ENCODE data around the gene KBTBD12. TPM values are rescaled to one million over a fixed set of nuclear protein-coding genes. Genes with fewer than 3 reads are reported as not detected.
"Not testable (repeated sequence)": the region's sequence is repeated elsewhere in the genome, so short reads cannot be mapped to it uniquely, and the experiment has no call there.

KBTBD12 gene
- total RNA-seq, 1 donor from 2014 or later = not detected

GRCh38 chr3:127903611-127904375, 11.2 kb upstream of the KBTBD12 start:
- no peak for DNase-seq (ENCODE audit: low spot score)
- H3K9me3 Mint-ChIP-seq (ENCODE audit: low read depth) = no peaks in the 10 kb centered on the region
- peaks cover 3% of the 10 kb centered on the region for H3K27me3 Mint-ChIP-seq (ENCODE audit: low read depth)
- H3K4me3 Mint-ChIP-seq (ENCODE audit: unreplicated experiment) = no peak overlapping the region
- no peaks in the 10 kb centered on the region for H3K4me1 Mint-ChIP-seq (ENCODE audit: low read depth)
- no peak overlapping the region for H3K27ac Mint-ChIP-seq (ENCODE audit: unreplicated experiment)
- no peak for TF ChIP-seq CTCF (IDR thresholded peaks at IDR 0.05)
- no peaks in the 10 kb centered on the region for H3K36me3 Mint-ChIP-seq (ENCODE audit: low read depth)

- peaks cover 3% of the 10 kb centered on the region for H3K27me3 Mint-ChIP-seq (ENCODE audit: low read depth)
- H3K27ac Mint-ChIP-seq (ENCODE audit: unreplicated experiment) = no peak overlapping the region
- no peaks in the 10 kb centered on the region for H3K36me3 Mint-ChIP-seq (ENCODE audit: low read depth)
- H3K4me1 Mint-ChIP-seq (ENCODE audit: low read depth) = no peaks in the 10 kb centered on the region
- no peak for DNase-seq (ENCODE audit: low spot score)
- no peak for TF ChIP-seq CTCF (IDR thresholded peaks at IDR 0.05)
- no peak overlapping the region for H3K4me3 Mint-ChIP-seq (ENCODE audit: unreplicated experiment)
- no peaks in the 10 kb centered on the region for H3K9me3 Mint-ChIP-seq (ENCODE audit: low read depth)
These were observed 9.5 kb upstream of the KBTBD12 start for GRCh38 chr3:127905556-127905955.

- not testable (repeated sequence) for H3K27ac Mint-ChIP-seq (ENCODE audit: unreplicated experiment); H3K4me3 Mint-ChIP-seq (ENCODE audit: unreplicated experiment); H3K36me3 Mint-ChIP-seq (ENCODE audit: low read depth); H3K9me3 Mint-ChIP-seq (ENCODE audit: low read depth); DNase-seq (ENCODE audit: low spot score); H3K27me3 Mint-ChIP-seq (ENCODE audit: low read depth); H3K4me1 Mint-ChIP-seq (ENCODE audit: low read depth)
These were observed 8.4 kb upstream of the KBTBD12 start for GRCh38 chr3:127906653-127907052.

GRCh38 chr3:127908202-127908601, 6.8 kb upstream of the KBTBD12 start:
- no peaks in the 10 kb centered on the region for H3K27me3 Mint-ChIP-seq (ENCODE audit: low read depth)
- no peaks in the 10 kb centered on the region for H3K36me3 Mint-ChIP-seq (ENCODE audit: low read depth)
- peaks cover 14% of the 10 kb centered on the region for H3K4me1 Mint-ChIP-seq (ENCODE audit: low read depth)
- DNase-seq (ENCODE audit: low spot score) = no peak
- no peak for TF ChIP-seq CTCF (IDR thresholded peaks at IDR 0.05)
- H3K27ac Mint-ChIP-seq (ENCODE audit: unreplicated experiment) = no peak overlapping the region
- no peak overlapping the region for H3K4me3 Mint-ChIP-seq (ENCODE audit: unreplicated experiment)
- no peaks in the 10 kb centered on the region for H3K9me3 Mint-ChIP-seq (ENCODE audit: low read depth)

- H3K27me3 Mint-ChIP-seq (ENCODE audit: low read depth) = no peaks in the 10 kb centered on the region
- no peak for DNase-seq (ENCODE audit: low spot score)
- H3K36me3 Mint-ChIP-seq (ENCODE audit: low read depth) = no peaks in the 10 kb centered on the region
- TF ChIP-seq CTCF (IDR thresholded peaks at IDR 0.05) = no peak
- no peak overlapping the region for H3K27ac Mint-ChIP-seq (ENCODE audit: unreplicated experiment)
- peaks cover 14% of the 10 kb centered on the region for H3K4me1 Mint-ChIP-seq (ENCODE audit: low read depth)
- H3K9me3 Mint-ChIP-seq (ENCODE audit: low read depth) = no peaks in the 10 kb centered on the region
- no peak overlapping the region for H3K4me3 Mint-ChIP-seq (ENCODE audit: unreplicated experiment)
These were observed 6.1 kb upstream of the KBTBD12 start for GRCh38 chr3:127908951-127909350.

- no peak overlapping the region for H3K4me3 Mint-ChIP-seq (ENCODE audit: unreplicated experiment)
- no peaks in the 10 kb centered on the region for H3K36me3 Mint-ChIP-seq (ENCODE audit: low read depth)
- no peaks in the 10 kb centered on the region for H3K9me3 Mint-ChIP-seq (ENCODE audit: low read depth)
- peaks cover 14% of the 10 kb centered on the region for H3K4me1 Mint-ChIP-seq (ENCODE audit: low read depth)
- no peak overlapping the region for H3K27ac Mint-ChIP-seq (ENCODE audit: unreplicated experiment)
- H3K27me3 Mint-ChIP-seq (ENCODE audit: low read depth) = no peaks in the 10 kb centered on the region
- no peak for TF ChIP-seq CTCF (IDR thresholded peaks at IDR 0.05)
- DNase-seq (ENCODE audit: low spot score) = no peak
These were observed 5.4 kb upstream of the KBTBD12 start for GRCh38 chr3:127909646-127910045.

All from chondrocyte (in vitro differentiated cells).